Gastroesophageal sphincter (tissue), 3 donors: ENCODE measurements around the gene CDH22.

Source experiments
- CTCF ChIP-seq, 4 experiments: fragments of 200-600 bp in 2 of 4; fragments of 450-650 bp in 2 of 4; sonication (generic) in 1 of 4; IDR thresholded peaks; one replicate each; pipeline ENCODE4 v1.5.1; 2017 to 2019; ENCODE audit warnings: antibody characterized with exemption in 4 of 4, mild to moderate bottlenecking in 2 of 4, moderate library complexity in 2 of 4
- POLR2A ChIP-seq, 2 donors: fragments of 450-650 bp; IDR thresholded peaks; one replicate each; pipeline ENCODE4 v1.6.1; 2017; ENCODE audit warnings: antibody characterized with exemption in 2 of 2, mild to moderate bottlenecking in 2 of 2, moderate library complexity in 1 of 2
- POLR2AphosphoS5 ChIP-seq: sonication (generic); formaldehyde crosslinking; IDR thresholded peaks from one replicate; pipeline ENCODE4 v1.6.1; 2017; ENCODE audit warnings: antibody characterized with exemption

GRCh38 chr20:46191168-46191540 lies 117.1 kb downstream of the CDH22 start:
- no peak for TF ChIP-seq CTCF (IDR thresholded peaks at IDR 0.05)
- TF ChIP-seq POLR2AphosphoS5 = no peak
- no peak for TF ChIP-seq POLR2A (IDR thresholded peaks at IDR 0.05)
